Liver (tissue), 9 donors: ENCODE results near the gene SERPINA3. TPM values are rescaled to one million over a fixed set of nuclear protein-coding genes. Genes with fewer than 3 reads are reported as not detected.
A peak's percentile ranks its signal among the peaks of the same experiment; 100 is the strongest.

Experiments
- DNase-seq: peaks from one replicate; pipeline ENCODE4 v3.0.0-alpha.2; 2017; ENCODE audit warnings: low spot score
- H3K27ac ChIP-seq, 2 donors: one replicate each; pipeline ENCODE4 v1.7.0; 2013; ENCODE audit warnings: inconsistent platforms in 2 of 2, low read length in 2 of 2, control low read depth in 1 of 2, low read depth in 1 of 2, mild to moderate bottlenecking in 1 of 2
- H3K27me3 ChIP-seq, 4 donors: one replicate each; pipeline versions ENCODE4 v1.6.1 to v1.7.0; 2013; ENCODE audit warnings: low read length in 3 of 4, inconsistent platforms in 1 of 4, mild to moderate bottlenecking in 1 of 4, moderate library complexity in 1 of 4; ENCODE audit not compliant: control insufficient read depth in 4 of 4, insufficient read depth in 4 of 4
- H3K36me3 ChIP-seq, 4 donors: one replicate each; pipeline versions ENCODE4 v1.6.1 to v1.7.0; 2013; ENCODE audit warnings: low read length in 3 of 4, mild to moderate bottlenecking in 3 of 4, low read depth in 1 of 4, moderate library complexity in 1 of 4; ENCODE audit not compliant: control insufficient read depth in 4 of 4, insufficient read depth in 3 of 4
- H3K4me1 ChIP-seq, 4 donors: one replicate each; pipeline versions ENCODE4 v1.6.1 to v1.7.0; 2013; ENCODE audit warnings: low read length in 3 of 4, mild to moderate bottlenecking in 3 of 4, moderate library complexity in 1 of 4; ENCODE audit not compliant: control insufficient read depth in 4 of 4, insufficient read depth in 4 of 4
- H3K4me3 ChIP-seq, 3 donors: one replicate each; pipeline versions ENCODE4 v1.6.1 to v1.7.0; 2013; ENCODE audit warnings: low read length in 3 of 3, control low read depth in 1 of 3, low read depth in 1 of 3, mild to moderate bottlenecking in 1 of 3
- H3K9ac ChIP-seq, 2 donors: one replicate each; pipeline ENCODE4 v1.7.0; 2013; ENCODE audit warnings: low read length in 2 of 2, mild to moderate bottlenecking in 2 of 2, moderate library complexity in 2 of 2, control low read depth in 1 of 2, low read depth in 1 of 2
- H3K9me3 ChIP-seq, 4 donors: one replicate each; pipeline versions ENCODE4 v1.6.1 to v1.7.0; 2013; ENCODE audit warnings: low read length in 3 of 4; ENCODE audit not compliant: control insufficient read depth in 4 of 4
- CTCF ChIP-seq: fragments of 150-350 bp; IDR thresholded peaks from 2 replicates; pipeline ENCODE4 v1.5.1; 2017; ENCODE audit warnings: improper control_type of control experiment, low read depth, low read length; ENCODE audit not compliant: missing input control
- EGR1 ChIP-seq, 2 donors: IDR thresholded peaks; 2 replicates each; pipeline ENCODE4 v1.6.1; 2016 to 2018; ENCODE audit warnings: antibody characterized with exemption in 2 of 2, low read depth in 2 of 2
- FOXA1 ChIP-seq: IDR thresholded peaks from 2 replicates; pipeline ENCODE4 v1.6.1; 2016; ENCODE audit warnings: antibody characterized with exemption
- FOXA2 ChIP-seq: IDR thresholded peaks from 2 replicates; pipeline ENCODE4 v1.6.1; 2016; ENCODE audit warnings: antibody characterized with exemption
- GABPA ChIP-seq, 2 donors: IDR thresholded peaks in 1 of 2; conservative IDR thresholded peaks in 1 of 2; 2 replicates each; pipeline ENCODE4 v1.6.1; 2016; ENCODE audit warnings: antibody characterized with exemption in 2 of 2, mild to moderate bottlenecking in 1 of 2, moderate library complexity in 1 of 2
- HNF4G ChIP-seq: IDR thresholded peaks from 2 replicates; pipeline ENCODE4 v1.6.1; 2016; ENCODE audit warnings: antibody characterized with exemption
- JUND ChIP-seq, 2 donors: IDR thresholded peaks; 2 replicates each; pipeline ENCODE4 v1.6.1; 2016; ENCODE audit warnings: antibody characterized with exemption in 2 of 2
- MAX ChIP-seq: IDR thresholded peaks from 2 replicates; pipeline ENCODE4 v1.6.1; 2016; ENCODE audit warnings: antibody characterized with exemption
- NR2F2 ChIP-seq: IDR thresholded peaks from 2 replicates; pipeline ENCODE4 v1.6.1; 2016; ENCODE audit warnings: antibody characterized with exemption
- RAD21 ChIP-seq, 2 donors: IDR thresholded peaks; 2 replicates each; pipeline ENCODE4 v1.6.1; 2016; ENCODE audit warnings: antibody characterized with exemption in 2 of 2, mild to moderate bottlenecking in 2 of 2
- REST ChIP-seq: IDR thresholded peaks from 2 replicates; pipeline ENCODE4 v1.6.1; 2016; ENCODE audit warnings: antibody characterized with exemption, mild to moderate bottlenecking
- RXRA ChIP-seq, 2 donors: IDR thresholded peaks; 2 replicates each; pipeline ENCODE4 v1.6.1; 2017 to 2018; ENCODE audit warnings: antibody characterized with exemption in 2 of 2, mild to moderate bottlenecking in 1 of 2
- SP1 ChIP-seq: IDR thresholded peaks from 2 replicates; pipeline ENCODE4 v1.6.1; 2018; ENCODE audit warnings: antibody characterized with exemption, mild to moderate bottlenecking
- TAF1 ChIP-seq: conservative IDR thresholded peaks from 2 replicates; pipeline ENCODE4 v1.6.1; 2016; ENCODE audit warnings: antibody characterized with exemption, mild to moderate bottlenecking
- WGBS: extraction: QIAGEN DNeasy Blood & Tissue Kit; methylation state at CpG from one replicate; pipeline ENCODE4 v1.1.7; 2013; 5-methylcytosine and 5-hydroxymethylcytosine counted together
- polyA plus RNA-seq, 2 donors: library from polyadenylated mRNA; stranded (reverse) in 1 of 2; unstranded in 1 of 2; fragments of 200-250 nt in 1 of 2; fragments of >200 nt in 1 of 2; fragmentation: Nextera tagmentation in 1 of 2; extraction: Ambion mirVana in 1 of 2; gene quantifications; one replicate each; pipeline versions ENCODE4 v1.2.1 to v1.2.3, GENCODE V29; 2013 to 2015
- total RNA-seq, 2 donors: library from RNA; depleted of rRNA; stranded (reverse); fragments of >200 nt; gene quantifications; one replicate each; pipeline ENCODE4 v1.2.3, GENCODE V29; 2014
- TF ChIP-seq, protein P1 (sequence below): IDR thresholded peaks from 2 replicates; pipeline ENCODE4 v1.6.1; 2016; ENCODE audit warnings: antibody characterized with exemption
- donor health status: healthy.
- donor health status: healthy.
- donor health status: healthy.
- donor health status: healthy.
- donor health status: healthy.

The SERPINA3 gene
- total and polyA plus RNA-seq, 4 donors: 2,087 to 17,984 (median 13,009) TPM

- Histone ChIP-seq H3K36me3 (no peaks in the 10 kb centered on the region), H3K9ac (peak overlapping the region in 1 of 2 donors; percentile 2), H3K4me1 (peaks cover 33 to 70% (median 66%) of the 10 kb centered on the region in 4 donors), H3K27ac (peak overlapping the region; percentile 47 to 51), H3K9me3 (no peaks in the 10 kb centered on the region), H3K27me3 (no peaks in the 10 kb centered on the region), H3K4me3 (no peak overlapping the region)
- TF ChIP-seq TAF1 (no peak), NR2F2 (no peak), REST (no peak), MAX (no peak), SP1 (no peak)
- WGBS: 72% methylated on average over 6 of the region's 6 CpGs
- DNase-seq: no peak
Measured at GRCh38 chr14:94573475-94574277, 38.5 kb upstream of the SERPINA3 start.

DNA sequence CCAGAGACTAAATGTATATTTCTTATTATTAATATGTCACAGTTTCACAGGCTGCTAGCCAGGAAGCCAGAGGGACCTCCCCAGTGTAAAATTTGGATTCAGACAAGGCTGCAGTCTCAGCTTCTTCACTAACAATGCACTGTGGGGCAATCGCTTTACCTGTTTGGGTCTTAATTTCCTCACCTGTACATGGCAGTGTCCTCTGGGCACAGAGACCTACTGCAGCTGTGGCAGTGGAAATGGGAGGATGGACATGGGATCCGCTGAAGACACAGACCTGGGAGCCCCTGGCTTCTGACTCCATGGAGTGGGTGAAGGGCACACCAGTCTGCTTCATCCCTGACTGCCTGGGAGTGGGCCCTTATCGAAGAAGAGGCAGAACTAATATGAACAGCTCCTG, 37.9 kb upstream of the SERPINA3 start:
- Histone ChIP-seq H3K4me3 (no peak overlapping the region), H3K36me3 (no peaks in the 10 kb centered on the region), H3K9me3 (no peaks in the 10 kb centered on the region), H3K27ac (no peak overlapping the region), H3K9ac (no peak overlapping the region), H3K4me1 (peaks cover 33 to 63% (median 60%) of the 10 kb centered on the region in 4 donors), H3K27me3 (no peaks in the 10 kb centered on the region)
- TF ChIP-seq CTCF: no peak
- no peak for TF ChIP-seq FOXA2
- no peak for TF ChIP-seq JUND (IDR thresholded peaks at IDR 0.05)
- TF ChIP-seq RAD21 (IDR thresholded peaks at IDR 0.05): no peak
- TF ChIP-seq NR2F2: no peak
- TF ChIP-seq, protein P1, sequence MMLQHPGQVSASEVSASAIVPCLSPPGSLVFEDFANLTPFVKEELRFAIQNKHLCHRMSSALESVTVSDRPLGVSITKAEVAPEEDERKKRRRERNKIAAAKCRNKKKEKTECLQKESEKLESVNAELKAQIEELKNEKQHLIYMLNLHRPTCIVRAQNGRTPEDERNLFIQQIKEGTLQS: no peak
- no peak for TF ChIP-seq MAX
- TF ChIP-seq EGR1 (IDR thresholded peaks at IDR 0.05; ENCODE audit: low read depth in 2 of 2): no peak
- no peak for TF ChIP-seq RXRA (IDR thresholded peaks at IDR 0.05)
- TF ChIP-seq REST: no peak
- TF ChIP-seq GABPA (IDR thresholded peaks at IDR 0.05 in 1 of 2, conservative IDR thresholded peaks at IDR 0.05 in 1 of 2): no peak
- no peak for TF ChIP-seq HNF4G
- no peak for TF ChIP-seq TAF1
- TF ChIP-seq FOXA1: no peak
- DNase-seq: no peak
- 89% methylated on average over 3 of the region's 3 CpGs for WGBS
